ENCODE measurements around the gene SLC4A9.
A peak's percentile ranks its signal among the peaks of the same experiment; 100 is the strongest.

SLC4A9 gene

GRCh38 chr5:140362311-140362710 is 2.3 kb downstream of the SLC4A9 start:
- no peaks in the 10 kb centered on the region for H3K36me3 ChIP-seq
- peaks cover 5% of the 10 kb centered on the region for H3K27me3 ChIP-seq
- TF ChIP-seq CTCF (IDR thresholded peaks at IDR 0.05): no peak
- H3K4me1 ChIP-seq (ENCODE audit: control insufficient read depth in 1 of 2, insufficient read depth in 1 of 2, low read depth in 1 of 2, low read length in 1 of 2): peaks cover 4 to 13% of the 10 kb centered on the region in 2 experiments
- H3K27ac ChIP-seq: no peak overlapping the region
- no peaks in the 10 kb centered on the region for H3K9me3 ChIP-seq
- H3K4me3 ChIP-seq (ENCODE audit: low read depth in 1 of 2, low read length in 1 of 2): no peak overlapping the region

- Histone ChIP-seq H3K27me3 (peaks cover 5% of the 10 kb centered on the region), H3K9me3 (no peaks in the 10 kb centered on the region), H3K4me1 (ENCODE audit: control insufficient read depth in 1 of 2, insufficient read depth in 1 of 2, low read depth in 1 of 2, low read length in 1 of 2) (peaks cover 4 to 7% of the 10 kb centered on the region in 2 experiments), H3K36me3 (no peaks in the 10 kb centered on the region), H3K27ac (no peak overlapping the region), H3K4me3 (ENCODE audit: low read depth in 1 of 2, low read length in 1 of 2) (no peak overlapping the region)
- TF ChIP-seq CTCF (IDR thresholded peaks at IDR 0.05): peak; percentile 91
These were observed 3.1 kb downstream of the SLC4A9 start for GRCh38 chr5:140362875-140363630.

GRCh38 chr5:140363631-140364471 is 3.9 kb downstream of the SLC4A9 start:
- Histone ChIP-seq H3K9me3 (no peaks in the 10 kb centered on the region), H3K4me1 (ENCODE audit: control insufficient read depth in 1 of 2, insufficient read depth in 1 of 2, low read depth in 1 of 2, low read length in 1 of 2) (peaks cover 4 to 7% of the 10 kb centered on the region in 2 experiments), H3K27ac (no peak overlapping the region), H3K36me3 (no peaks in the 10 kb centered on the region), H3K4me3 (ENCODE audit: low read depth in 1 of 2, low read length in 1 of 2) (no peak overlapping the region), H3K27me3 (peaks cover under 1% of the 10 kb centered on the region)
- no peak for TF ChIP-seq CTCF (IDR thresholded peaks at IDR 0.05)

- Histone ChIP-seq H3K27me3 (no peaks in the 10 kb centered on the region), H3K4me1 (ENCODE audit: control insufficient read depth in 1 of 2, insufficient read depth in 1 of 2, low read depth in 1 of 2, low read length in 1 of 2) (peaks cover 4 to 7% of the 10 kb centered on the region in 2 experiments), H3K27ac (no peak overlapping the region), H3K9me3 (no peaks in the 10 kb centered on the region), H3K36me3 (no peaks in the 10 kb centered on the region), H3K4me3 (ENCODE audit: low read depth in 1 of 2, low read length in 1 of 2) (no peak overlapping the region)
- TF ChIP-seq CTCF (IDR thresholded peaks at IDR 0.05): no peak
These were observed 4.4 kb downstream of the SLC4A9 start for GRCh38 chr5:140364472-140364765.

- no peaks in the 10 kb centered on the region for H3K9me3 ChIP-seq
- no peak overlapping the region for H3K27ac ChIP-seq
- H3K4me3 ChIP-seq (ENCODE audit: low read depth in 1 of 2, low read length in 1 of 2): no peak overlapping the region
- H3K4me1 ChIP-seq (ENCODE audit: control insufficient read depth in 1 of 2, insufficient read depth in 1 of 2, low read depth in 1 of 2, low read length in 1 of 2): peaks cover 4 to 7% of the 10 kb centered on the region in 2 experiments
- TF ChIP-seq CTCF (IDR thresholded peaks at IDR 0.05): no peak
- no peaks in the 10 kb centered on the region for H3K36me3 ChIP-seq
- no peaks in the 10 kb centered on the region for H3K27me3 ChIP-seq
These were observed 5.3 kb downstream of the SLC4A9 start for GRCh38 chr5:140365282-140365681.

Measured in neutrophil (primary cell).